AG08395 (cell line): ENCODE results near the gene JAGN1.
A peak's percentile ranks its signal among the peaks of the same experiment; 100 is the strongest.
"Not testable (repeated sequence)": the region's sequence is repeated elsewhere in the genome, so short reads cannot be mapped to it uniquely, and the experiment has no call there.

Experiments
- DNase-seq: peaks from one replicate; pipeline ENCODE4 v3.0.0; 2012; ENCODE audit warnings: mixed read lengths, low spot score

JAGN1 gene

DNA sequence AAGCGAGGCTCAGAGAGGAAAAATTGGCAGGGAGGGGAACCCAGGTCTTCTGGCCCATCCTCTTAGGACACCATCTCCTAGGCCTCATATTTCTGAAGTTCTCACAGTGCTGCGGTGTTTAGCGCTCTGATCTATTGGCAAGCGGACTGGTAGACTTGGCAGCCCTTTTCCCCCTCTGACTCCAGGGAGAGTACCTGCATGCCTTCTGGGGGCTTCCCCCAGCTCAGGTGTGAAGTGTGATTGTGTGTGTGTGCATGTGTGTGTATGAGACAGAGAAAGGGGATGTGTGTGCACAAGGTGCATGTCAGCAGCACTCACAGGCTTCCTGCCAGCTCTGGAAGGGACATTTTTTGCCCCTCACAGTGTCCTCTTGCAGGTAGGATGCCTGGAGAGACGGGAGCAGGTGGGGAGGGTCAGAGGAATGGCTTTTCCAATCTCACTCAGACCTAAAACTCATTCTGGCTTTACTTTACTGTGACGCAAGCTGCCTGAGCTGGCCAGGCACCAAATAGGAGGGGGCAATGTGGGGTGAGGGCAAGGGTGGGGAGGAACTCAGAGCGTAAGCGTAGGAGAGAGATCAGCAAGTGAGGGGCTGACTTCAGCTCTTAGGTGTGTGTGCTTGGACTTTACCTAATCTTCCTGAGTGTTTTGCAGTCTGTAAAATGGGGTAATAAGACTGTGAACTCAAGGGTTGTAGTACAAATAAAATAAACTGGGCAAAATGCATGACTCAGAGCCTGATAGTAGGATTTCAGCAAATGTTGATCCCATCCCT is 8.2 kb downstream of the JAGN1 start:
- DNase-seq = no peak

DNA sequence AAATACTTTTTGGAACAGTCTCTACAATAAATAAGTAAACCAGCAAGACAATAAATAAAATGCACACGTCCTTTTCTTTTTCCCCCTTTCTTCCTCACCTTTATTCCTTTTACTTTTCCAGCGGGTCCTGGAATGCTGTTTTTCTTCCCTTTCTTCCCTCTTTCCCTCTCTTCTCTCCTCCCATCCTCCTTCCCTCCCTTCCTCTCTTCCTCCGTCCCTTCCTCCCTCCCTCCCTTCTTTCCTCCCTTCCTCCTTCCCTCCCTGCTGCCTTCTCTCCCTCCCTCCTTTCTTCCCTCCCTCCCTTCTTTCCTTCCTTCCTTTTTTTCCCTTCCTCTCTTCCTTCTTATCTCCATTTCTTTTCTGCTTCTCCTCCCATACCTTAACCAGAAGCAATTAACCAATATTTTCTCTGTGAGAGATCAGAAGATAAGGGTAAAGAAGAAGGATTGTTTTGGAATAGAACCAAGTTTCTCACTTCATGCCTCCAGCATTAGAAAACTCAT is 8.9 kb downstream of the JAGN1 start:
- no peak for DNase-seq

DNA sequence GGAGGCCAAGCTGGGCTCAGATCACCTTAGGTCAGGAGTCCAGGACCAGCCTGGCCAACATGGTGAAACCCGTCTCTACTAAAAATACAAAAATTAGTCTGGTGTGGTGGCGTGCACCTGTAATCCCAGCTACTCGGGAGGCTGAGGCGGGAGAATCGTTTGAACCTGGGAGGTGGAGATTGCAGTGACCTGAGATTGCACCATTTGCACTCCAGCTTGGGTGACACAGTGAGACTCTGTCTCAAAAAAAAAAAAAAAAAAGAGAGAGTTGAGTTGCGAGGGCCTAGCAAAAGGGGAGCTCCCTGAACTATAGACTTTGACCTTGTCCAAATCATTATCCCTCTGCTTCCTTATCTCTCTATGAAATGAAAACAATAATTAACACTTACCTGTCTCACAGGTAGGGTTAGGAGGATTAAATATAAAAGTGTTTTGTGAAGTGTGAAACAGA is 10.6 kb downstream of the JAGN1 start:
- not testable (repeated sequence) for DNase-seq

DNA sequence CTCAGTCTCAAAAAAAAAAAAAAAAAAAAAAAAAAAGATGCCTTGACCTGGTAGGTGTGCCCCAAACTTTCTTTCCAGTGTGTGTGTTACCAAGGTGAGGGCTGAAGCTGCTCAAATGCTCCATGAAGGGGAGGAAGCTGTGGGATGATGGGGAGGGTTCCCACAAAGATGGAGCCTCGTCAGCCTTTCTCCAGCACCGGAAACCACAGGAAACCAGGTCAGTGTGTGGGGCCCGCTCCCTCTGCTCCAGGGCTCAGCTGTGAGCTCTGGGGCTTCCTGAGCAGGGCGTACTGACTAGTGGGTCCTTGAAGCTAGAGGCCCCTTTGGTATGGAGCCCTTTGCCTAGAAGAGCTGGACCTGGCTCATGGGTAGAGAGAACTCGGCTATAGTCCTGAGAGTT is 11.6 kb downstream of the JAGN1 start:
- DNase-seq = no peak

DNA sequence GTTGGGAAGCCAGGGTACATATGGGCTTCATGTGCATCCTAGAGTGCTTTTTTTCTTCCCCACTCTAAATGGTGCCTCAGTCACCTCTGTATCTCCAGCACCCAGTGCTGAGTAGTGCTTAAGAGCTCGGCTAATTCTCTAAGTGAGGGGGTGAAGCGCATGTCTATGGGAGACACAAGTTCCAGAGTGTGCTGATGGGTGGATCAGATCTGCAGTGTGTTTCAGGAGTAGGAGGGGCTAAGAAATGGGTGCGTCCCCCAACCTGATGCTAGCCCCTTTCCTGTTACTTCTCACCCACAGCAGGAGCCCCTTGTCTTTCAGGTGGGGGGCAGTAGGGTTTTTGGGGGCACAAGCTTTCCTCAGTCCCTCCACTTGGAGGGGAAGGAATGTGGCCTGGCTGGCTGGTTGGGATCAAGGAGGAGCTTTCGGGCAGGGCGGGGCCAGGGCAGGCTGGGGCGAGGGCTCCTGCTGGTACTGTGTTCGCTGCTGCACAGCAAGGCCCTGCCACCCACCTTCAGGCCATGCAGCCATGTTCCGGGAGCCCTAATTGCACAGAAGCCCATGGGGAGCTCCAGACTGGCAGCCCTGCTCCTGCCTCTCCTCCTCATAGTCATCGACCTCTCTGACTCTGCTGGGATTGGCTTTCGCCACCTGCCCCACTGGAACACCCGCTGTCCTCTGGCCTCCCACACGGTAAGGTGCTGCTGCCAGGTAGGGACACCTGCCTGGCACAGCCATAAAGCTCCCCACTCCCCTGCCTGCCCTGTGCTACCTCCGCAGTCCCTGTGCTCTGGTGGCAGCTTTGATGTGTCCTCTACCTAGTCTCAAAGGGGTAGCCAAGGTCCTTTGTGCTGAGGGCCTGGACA is 12.2 kb downstream of the JAGN1 start, which contains the start of gene IL17RE:
TSS of gene IL17RE (plus strand) at position 477 of the 866 bp plus-strand sequence. CDS start at position 562, 85 bp downstream.
- peak; percentile 27 for DNase-seq

DNA sequence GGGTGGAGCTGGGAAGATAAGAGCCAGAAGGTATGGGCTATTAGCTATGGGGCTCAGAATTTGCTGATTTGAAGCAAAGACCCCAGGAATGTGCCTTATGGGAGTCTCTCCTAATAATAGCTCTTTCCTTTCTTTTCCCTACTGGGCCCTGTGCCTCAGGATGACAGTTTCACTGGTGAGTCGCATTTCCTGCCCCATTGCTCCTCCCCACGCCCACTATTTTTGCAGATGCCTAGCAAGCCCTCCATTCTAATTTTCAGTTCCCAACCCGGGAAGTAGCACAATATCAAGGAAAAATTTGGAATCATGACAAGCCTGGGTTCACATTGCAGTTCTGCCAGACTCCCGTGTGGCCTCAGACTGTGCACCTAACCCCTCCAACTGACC is 12.8 kb downstream of the JAGN1 start:
- DNase-seq = peak; percentile 69

DNA sequence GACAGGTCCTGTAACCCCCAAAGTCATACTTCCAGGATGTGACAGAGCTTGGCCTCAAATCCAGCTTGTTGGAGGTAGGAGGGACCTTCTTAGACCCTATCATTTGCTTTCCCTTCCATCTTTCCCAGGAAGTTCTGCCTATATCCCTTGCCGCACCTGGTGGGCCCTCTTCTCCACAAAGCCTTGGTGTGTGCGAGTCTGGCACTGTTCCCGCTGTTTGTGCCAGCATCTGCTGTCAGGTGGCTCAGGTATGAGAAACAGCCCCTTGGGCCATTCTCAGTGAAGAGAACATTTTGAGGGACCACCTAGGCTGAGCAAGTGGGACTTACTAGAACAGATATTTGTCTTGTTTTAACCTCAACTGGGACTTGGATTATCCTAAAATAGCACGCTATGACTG is 13.5 kb downstream of the JAGN1 start:
- no peak for DNase-seq

DNA sequence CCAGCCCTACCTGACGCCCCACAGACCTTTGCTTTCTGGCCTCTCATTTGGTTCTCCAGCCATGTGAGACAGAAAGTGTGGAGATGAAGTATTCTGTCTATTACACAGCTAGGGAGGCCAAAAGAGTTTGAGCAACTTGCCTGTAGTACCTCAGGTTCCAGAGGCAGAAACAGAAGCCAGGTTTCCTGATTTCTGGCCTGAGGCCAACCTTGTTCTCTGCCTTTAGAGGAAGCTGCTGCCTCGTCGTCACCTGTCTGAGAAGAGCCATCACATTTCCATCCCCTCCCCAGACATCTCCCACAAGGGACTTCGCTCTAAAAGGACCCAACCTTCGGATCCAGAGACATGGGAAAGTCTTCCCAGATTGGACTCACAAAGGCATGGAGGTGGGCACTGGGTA is 16.1 kb downstream of the JAGN1 start:
- DNase-seq = no peak

DNA sequence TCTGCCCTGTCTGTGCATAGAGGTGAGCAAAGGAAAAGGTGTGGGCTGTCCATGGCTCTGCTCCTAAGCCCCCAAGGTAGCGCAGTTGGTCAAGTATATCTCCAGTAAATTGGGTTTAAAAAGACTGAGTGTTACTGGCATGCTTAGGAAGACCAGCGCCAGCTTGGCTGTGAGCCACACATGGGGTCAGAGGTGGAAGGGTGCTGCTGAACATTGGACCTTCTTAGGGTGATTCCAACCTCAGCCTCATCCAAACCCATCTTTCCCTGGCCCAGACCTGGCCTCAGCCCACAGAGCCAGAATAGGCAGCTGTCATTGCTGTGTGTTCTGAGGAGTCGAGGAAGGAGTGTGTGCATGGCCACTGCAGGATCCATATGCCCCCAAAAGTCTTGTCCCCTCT is 17.9 kb downstream of the JAGN1 start:
- DNase-seq = no peak

DNA sequence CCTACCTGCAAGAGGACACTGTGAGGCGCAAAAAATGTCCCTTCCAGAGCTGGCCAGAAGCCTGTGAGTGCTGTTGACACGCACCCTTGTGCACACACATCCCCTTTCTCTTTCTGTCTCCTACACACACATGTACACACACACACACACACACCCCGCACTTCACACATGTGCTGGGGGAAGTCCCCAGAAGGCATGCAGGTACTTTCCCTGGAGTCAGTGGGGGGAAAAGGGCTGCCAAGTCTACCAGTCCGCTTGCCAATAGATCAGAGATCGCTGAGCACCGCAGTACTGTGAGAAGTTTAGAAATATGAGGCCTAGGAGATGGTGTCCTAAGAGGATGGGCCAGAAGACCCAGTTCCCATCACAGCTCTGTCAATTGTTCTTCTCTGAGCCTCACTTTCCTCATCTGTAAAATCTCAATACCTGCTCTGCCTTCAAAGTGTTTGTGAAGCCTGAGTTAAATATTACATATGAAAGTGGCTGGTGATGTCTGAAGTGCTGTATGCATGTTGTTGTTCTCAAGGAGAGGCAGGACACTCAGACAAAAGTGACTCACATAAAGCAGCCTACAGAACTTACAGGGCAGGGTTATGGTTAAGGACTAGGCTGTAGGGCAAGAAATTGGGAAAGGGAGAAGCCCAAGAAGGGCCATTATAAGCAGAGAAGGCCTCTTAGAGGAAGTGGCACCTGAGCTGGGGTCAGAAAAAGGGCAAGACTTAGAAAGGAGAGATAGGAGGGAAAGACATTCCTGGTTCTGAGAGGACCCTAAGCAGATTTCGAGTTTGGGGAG is 19.0 kb downstream of the JAGN1 start:
- no peak for DNase-seq

DNA sequence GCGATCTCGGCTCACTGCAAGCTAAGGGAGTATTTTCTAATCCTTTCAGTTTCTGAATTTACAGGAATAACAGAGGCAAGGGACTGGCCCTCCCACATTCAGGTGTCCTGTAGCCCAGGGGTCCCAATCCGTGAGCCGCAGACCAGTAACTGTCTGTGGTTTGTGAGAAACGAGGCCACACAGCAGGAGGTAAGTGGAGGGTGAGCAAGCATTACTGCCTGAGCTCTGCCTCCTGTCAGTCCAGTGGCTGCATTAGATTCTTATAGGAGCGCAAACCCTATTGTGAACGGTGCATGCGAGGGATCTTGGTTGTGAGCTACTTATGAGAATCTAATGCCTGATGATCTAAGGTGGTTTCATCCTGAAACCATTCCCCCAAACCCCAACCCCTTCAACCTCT is 21.5 kb downstream of the JAGN1 start:
- DNase-seq = no peak

DNA sequence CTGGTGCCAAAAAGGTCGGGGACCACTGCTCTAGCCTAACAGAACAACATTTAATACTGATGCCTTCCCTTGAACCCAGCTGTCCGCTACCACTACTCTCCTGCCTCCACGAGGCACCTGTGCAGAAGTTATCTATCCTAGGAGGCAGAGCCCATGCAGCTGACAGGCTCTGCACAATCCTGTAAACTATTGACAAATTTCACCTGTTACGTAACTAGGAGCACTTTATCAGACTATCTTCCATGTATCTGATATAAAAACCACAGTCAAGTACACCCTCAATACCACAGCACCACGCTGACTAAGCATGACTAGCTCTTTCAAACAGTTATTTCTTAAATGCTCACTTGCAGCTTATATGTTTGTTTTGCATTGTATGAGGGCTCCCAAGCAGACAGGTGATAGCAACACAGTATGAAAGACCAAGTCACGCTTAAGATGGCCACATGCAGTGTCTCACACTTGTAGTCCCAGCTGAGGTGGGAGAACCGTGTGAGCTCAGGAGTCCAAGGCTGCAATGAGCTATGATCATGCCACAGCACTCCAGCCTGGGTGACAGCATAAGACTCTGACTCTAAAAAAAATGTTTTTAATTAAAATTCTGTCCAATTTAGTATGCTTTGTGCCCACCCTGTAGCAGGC is 22.0 kb downstream of the JAGN1 start:
- no peak for DNase-seq

DNA sequence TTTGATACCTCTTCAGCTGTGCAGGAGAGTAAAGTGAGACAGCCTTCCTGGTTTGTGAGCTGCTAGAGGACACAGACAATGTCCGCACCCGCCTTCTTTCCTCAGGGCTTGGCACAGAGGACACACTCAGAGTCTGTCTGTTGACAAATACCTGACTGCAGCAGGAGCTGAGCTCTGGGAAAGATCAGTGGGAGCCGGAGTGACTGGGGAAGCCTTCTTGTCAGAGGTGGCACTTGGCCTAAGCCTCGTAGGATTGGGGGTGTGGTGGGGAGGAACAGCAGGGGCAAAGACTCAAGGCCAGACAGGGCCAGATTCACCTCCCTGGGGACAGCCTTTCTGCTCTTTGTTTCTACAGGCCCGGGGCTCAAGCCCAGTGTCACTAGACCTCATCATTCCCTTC is 23.2 kb downstream of the JAGN1 start:
- no peak for DNase-seq

DNA sequence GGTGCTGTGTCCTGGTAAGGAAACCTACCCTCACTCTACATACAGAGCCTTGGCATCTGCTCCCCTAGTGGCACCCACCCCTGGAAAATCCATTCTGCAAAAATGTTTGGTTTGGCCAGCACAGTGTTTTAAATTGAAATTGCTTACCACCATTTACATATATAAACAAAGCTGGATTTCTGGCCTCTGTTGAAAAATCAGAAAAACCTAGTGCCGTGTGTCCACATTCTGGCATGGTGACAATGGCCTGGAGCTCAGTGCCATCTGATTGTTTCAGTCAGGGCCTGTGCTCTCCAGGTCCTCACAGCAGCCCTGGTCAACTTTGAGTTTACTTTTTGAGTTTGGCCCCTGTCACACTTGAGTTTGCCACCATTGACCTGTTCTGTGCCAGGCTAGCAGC is 23.6 kb downstream of the JAGN1 start:
- DNase-seq = no peak

DNA sequence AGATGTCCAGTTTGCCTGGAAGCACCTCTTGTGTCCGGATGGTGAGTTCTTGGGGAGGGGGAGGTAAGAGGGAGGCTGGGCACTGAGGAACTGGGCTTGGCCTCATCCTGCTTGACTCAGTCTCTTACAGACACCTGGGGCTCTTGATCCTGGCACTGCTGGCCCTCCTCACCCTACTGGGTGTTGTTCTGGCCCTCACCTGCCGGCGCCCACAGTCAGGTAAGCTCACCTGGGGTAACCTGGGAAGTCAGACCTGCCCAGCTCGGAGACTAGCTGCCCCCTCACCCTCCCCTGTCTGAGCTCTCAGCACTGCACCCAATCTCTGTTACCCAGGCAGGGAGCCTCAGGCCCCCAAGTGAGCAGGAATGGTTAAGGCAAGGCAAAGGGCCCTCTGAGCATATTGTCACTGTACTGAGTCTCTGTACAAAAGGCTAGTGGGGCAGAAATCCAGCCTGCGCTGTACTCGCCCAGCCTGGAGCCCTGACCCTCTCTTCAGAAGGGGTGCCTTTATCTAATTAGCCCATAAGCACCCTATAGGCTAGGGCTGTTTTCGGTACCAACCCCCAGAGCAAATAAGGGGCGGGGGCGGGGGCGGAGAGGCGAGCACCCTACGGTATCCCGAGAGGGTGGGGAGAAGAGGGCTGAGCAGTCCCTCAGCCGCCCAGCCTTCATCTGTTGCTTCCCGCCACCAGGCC is 24.3 kb downstream of the JAGN1 start:
- DNase-seq = no peak

DNA sequence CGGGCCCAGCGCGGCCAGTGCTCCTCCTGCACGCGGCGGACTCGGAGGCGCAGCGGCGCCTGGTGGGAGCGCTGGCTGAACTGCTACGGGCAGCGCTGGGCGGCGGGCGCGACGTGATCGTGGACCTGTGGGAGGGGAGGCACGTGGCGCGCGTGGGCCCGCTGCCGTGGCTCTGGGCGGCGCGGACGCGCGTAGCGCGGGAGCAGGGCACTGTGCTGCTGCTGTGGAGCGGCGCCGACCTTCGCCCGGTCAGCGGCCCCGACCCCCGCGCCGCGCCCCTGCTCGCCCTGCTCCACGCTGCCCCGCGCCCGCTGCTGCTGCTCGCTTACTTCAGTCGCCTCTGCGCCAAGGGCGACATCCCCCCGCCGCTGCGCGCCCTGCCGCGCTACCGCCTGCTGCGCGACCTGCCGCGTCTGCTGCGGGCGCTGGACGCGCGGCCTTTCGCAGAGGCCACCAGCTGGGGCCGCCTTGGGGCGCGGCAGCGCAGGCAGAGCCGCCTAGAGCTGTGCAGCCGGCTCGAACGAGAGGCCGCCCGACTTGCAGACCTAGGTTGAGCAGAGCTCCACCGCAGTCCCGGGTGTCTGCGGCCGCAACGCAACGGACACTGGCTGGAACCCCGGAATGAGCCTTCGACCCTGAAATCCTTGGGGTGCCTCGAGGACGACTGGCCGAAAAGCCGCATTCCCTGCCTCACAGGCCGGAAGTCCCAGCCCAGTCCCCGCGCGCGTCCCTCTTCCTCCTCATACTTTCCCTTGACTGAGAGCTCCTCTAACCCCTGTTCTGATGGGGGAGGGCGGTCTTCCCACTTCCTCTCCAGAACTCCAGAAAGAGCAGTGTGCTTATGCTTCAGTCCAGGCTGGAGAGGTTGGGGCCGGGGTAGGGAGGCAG is 25.1 kb downstream of the JAGN1 start:
- DNase-seq = peak; percentile 54

DNA sequence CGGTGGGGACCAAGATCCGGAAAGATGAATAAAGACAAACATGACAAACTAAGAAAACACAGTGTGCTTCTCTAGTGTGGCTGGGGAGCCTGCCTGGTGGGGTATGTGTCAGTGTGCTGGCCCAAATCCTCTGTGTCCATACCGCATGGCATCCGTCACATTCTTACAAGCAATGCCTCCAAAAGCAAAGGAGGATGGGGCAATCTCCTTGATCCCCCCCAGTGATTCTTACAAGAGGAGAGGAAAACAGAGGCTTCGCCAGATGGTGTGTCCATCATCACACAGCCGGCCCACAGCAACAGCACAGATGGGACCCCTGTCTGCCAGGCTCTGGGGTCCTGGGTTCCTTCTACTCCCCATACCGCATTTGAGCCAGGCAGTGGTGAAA is 25.9 kb downstream of the JAGN1 start:
- DNase-seq = peak; percentile 54

DNA sequence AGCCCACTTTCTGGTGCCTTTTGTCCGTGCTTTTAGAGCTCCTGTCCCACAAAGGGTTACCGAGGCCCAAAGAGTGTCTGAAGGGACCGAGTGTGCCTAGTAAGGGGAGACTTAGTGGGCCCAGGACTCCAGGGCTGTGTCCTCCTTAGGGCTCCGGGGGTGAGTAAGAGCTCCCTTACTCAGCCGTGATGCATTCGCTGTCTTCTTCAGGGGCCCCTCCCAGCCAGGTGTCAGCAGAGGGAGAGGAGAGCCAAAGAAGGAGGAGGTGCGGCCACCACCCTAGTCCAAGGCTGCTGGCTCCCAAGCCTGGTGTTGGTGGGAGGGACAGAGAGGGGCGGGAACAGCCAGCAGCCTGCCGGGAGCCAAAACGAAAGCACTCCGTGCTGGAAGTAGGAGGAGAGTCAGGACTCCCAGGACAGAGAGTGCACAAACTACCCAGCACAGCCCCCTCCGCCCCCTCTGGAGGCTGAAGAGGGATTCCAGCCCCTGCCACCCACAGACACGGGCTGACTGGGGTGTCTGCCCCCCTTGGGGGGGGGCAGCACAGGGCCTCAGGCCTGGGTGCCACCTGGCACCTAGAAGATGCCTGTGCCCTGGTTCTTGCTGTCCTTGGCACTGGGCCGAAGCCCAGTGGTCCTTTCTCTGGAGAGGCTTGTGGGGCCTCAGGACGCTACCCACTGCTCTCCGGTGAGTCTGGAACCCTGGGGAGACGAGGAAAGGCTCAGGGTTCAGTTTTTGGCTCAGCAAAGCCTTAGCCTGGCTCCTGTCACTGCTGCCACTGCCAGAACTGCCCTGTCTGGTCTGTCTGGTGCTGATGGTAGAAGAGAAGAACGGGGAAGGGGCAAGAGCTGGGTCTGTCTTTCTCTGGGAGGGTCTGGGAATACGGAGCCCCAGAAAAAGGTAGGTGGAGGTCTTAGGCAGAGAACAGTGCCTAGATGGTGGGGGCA is 26.6 kb downstream of the JAGN1 start, which contains the start of gene IL17RC:
TSS of gene IL17RC (plus strand) at position 365 of the 947 bp plus-strand sequence. CDS start at position 583, 218 bp downstream.
- DNase-seq = peak; percentile 91

DNA sequence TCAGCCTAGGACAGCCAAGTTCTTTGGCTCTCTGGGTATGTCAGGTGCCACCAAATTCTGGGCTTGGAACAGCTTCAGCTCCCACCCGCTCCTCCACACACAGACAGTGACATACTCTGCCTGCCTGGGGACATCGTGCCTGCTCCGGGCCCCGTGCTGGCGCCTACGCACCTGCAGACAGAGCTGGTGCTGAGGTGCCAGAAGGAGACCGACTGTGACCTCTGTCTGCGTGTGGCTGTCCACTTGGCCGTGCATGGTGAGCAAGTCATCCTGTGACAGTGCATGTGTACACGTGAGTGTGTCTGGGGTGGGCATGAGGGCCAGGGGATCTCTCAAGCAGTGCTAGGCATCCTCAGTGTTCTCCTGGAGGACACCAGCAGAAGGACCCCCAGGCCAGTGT is 27.4 kb downstream of the JAGN1 start:
- no peak for DNase-seq
